Stimulated activated CD4-positive, alpha-beta T cell treated with anti-CD3 and anti-CD28 coated beads, Interleukin-2, amount 100 ng/mL, for 48 hours (primary cell): Measurements from ENCODE around the gene DSN1.
"Not testable (repeated sequence)": the region's sequence is repeated elsewhere in the genome, so short reads cannot be mapped to it uniquely, and the experiment has no call there.

Source experiments
- DNase-seq, 2 donors: peaks; one replicate each; pipeline ENCODE4 v3.0.0-alpha.2; 2020

DSN1 gene, protein sequence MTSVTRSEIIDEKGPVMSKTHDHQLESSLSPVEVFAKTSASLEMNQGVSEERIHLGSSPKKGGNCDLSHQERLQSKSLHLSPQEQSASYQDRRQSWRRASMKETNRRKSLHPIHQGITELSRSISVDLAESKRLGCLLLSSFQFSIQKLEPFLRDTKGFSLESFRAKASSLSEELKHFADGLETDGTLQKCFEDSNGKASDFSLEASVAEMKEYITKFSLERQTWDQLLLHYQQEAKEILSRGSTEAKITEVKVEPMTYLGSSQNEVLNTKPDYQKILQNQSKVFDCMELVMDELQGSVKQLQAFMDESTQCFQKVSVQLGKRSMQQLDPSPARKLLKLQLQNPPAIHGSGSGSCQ

DNA sequence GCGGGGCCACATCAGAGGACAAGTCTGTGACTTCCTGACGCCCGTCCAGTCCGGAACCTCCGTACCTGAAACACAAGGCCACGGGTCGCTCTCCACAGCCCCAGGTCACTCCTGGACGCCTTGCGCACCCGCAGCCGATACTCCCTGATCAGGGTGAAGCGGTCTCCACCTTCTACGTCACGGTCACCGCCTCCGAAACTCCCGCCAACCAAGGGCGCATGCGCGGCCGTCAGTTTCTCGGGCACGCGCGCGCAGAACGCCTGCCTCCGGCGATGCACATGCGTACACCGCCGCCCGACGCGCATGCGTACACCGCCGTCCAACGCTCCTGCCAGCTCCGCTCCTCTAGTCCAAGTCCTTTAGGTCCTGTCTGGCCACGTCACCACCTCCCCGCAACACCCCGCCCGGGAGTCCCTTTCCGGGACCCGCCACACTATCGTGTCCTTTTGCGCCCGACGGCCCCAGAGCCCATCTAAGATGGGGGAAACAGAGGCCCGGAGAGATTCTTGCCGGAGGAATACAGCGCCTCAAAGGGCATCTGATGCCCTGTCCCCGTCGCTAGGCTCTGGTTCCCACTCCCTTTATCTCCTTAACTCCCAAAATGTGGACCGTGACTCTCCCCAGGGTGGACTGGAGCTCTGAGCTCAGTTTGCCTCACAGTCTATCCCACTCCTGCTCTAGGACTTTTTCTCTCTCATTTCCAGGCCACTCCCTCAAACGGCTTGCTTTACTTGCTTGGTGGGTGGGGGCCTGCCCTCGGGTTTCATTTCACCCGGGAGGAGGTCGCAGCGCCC is at the start of gene DSN1:
Gene DSN1, minus strand, starts transcription at position 167 of the 794 bp plus-strand sequence. CDS start 2,305 bp downstream, outside the sequence.
- peak; percentile 98 to 99 for DNase-seq

DNA sequence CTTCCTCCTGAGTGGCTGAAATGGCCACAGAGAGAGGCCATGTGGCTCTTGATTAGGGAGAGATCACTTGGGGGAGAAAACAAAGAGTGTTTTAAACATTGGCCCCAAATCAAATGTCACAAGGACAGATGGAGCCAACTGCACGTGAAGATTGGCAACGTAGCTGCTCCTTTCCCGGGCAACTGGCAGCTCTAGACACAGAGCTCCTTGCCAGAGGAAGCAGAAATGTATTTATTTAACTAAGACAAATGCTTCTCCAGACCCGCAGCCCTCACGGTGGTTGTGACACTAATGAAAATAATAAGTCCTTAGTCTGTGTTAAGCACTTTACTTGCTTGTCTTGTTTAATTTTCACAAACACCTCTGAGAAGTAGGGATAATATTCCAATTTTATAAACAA is 49.6 kb upstream of the DSN1 start:
- no peak for DNase-seq

DNA sequence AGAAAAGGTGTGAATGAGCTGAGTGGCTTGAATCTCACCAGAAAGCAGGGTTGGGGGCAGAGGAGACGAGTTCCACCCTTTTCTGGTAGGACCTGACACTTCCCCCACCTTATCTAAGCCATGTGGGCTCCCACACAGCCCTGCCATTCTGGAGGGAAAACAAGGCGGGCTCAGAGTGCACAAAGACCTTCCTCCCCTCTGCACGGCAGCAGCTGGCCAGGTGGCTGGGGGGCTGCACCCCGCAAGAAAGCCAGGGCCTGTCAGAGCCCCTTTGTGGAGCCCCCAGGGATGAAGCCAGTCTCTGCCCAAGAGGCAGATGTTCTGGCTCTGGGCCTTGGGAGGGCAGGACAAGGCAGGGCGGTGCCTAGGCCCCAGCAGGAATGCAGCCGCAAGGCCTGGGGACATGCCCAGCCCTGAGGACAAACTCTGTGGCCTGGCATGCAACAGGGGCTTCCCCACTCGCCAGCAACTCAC is 48.4 kb upstream of the DSN1 start:
- DNase-seq, result no peak

DNA sequence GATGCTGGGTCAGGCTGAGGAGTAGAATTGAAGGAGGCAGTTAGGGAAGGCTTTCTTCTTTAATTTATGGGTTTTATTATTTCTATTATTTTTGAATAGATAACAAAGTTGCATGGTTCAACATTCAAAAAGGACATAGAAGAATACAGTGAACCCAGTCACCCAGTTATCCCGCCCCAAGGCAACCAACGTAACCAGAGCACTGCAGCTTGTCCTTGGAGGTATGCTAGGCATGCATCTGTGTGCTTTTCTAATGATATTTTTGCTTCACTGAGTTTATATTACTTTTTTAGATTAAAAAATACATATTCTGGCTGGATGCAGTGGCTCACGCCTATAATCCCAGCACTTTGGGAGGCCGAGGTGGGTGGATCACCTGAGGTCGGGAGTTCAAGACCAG is 47.4 kb upstream of the DSN1 start:
- DNase-seq, result no peak

DNA sequence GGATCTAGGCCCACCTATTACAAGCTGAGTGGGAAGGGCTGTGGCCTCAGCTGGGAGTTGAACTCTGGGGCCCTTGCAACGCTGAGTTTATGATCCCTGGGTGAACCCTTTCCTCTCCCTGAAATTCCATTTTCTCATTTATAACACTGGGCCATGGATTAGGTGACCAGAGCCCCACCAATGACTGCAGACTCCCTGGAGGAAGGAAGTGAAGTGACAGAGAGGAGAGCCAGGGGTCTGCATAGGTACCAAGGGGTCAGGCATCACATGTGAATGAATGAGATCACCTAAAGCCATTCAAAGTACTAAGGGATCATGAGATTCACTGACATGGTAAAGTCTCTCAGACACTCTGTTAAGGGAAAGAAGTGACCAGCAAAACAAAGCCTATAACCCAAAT is 46.5 kb upstream of the DSN1 start:
- no peak for DNase-seq

DNA sequence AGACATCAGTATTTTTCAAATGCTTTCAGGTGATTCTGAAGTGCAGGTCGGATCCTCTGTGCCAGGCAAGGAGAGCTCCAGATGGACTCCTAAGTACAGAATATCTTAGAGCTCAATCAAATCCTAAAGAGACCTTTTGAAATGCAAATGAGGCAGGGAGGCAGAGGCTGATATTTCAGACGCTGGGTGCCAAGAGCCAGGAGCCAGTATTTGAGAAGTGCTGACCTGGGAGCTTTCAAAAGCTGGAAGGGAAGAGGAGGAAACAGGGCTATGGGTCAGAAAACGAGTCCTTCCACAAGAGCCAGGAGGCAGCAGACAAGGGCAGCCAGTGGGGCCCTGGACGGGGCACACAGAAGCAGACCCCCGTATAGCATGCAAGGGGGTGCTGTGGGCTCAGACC is 46.1 kb upstream of the DSN1 start:
- DNase-seq, result no peak

DNA sequence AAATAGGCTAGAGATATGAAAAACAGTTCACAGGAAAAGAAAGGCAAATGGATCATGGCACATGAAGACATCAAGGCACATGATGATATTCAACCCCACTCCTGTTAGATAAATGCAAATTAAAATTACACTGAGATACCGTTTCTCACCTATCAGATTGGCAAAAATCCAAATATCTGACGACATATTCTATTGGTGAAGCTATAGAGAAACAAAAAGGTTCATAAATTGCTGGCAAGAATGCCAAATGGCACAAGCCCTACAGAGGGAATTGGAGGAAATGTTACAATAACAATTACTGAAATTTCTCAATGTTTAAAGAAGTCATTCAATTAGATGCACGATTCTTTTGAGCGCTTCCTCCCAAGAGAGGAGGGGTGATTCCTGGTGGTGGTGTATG is 45.3 kb upstream of the DSN1 start:
- no peak for DNase-seq

DNA sequence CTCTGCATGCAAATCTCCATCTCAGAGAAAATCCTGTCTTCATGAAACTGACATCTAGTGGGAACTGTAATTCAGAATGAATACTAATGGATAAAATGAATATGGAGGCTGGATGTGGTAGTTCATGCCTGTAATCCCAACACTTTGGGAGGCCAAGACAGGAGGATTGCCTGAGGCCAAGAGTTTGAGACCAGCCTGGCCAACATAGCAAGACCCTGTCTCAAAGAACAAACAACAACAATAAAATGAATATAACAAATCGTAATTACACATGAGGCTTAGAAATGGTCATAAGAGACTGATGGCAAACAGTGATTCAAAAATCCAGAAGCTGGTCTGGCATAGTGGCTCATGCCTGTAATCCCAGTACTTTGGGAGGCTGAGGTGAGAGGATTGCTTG is 44.6 kb upstream of the DSN1 start:
- no peak for DNase-seq

DNA sequence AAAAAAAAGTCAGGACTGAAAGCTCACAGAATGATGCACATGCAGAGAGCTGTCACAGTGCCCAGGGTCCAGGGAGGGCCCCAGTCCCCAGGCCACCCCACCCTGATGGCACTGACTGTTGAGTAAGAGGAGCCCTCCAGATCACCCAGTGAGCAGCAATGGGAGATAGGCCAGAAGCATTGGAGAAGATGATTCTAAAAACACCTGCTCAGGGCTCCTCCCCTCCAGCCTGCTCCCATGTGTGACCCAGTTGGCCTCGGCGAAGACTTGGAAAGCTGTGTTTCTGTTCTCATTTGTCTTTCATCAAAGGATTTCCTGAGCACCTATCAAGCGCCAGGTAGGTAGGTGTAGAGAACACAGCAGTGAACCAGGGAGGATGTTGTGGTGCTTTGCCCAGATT is 43.9 kb upstream of the DSN1 start:
- DNase-seq, result no peak

DNA sequence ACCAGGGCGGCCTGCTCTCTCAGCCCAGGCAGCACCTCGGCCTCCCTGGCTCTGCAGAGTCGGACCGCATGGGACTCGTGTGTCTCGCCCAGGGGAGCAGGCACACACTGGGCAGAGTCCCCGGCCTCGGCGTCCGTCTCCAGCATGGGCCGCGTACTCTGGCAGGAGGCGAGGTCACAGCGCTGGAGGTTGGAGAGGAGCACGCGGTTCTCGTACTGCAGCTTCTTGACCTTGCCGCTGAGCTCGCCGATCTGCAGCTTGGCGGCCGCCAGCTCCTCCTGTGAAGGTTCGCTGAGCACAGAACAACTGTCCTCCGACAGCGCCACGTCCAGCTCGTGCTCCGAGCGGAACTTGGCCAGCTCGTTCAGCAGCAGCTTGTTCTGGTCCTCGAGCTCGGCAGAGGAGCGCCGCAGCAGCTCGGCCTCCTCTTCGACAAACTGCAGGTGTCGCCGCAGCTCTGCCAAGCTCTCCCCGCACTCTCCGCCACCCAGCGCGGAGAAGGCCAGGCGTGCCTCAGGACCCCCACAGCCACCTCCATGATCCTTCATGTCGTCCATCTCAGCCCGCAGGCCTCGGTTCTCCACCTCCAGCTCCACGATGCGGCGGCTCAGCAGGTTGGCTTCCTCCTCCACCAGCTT is 42.0 kb upstream of the DSN1 start:
- DNase-seq, result no peak

DNA sequence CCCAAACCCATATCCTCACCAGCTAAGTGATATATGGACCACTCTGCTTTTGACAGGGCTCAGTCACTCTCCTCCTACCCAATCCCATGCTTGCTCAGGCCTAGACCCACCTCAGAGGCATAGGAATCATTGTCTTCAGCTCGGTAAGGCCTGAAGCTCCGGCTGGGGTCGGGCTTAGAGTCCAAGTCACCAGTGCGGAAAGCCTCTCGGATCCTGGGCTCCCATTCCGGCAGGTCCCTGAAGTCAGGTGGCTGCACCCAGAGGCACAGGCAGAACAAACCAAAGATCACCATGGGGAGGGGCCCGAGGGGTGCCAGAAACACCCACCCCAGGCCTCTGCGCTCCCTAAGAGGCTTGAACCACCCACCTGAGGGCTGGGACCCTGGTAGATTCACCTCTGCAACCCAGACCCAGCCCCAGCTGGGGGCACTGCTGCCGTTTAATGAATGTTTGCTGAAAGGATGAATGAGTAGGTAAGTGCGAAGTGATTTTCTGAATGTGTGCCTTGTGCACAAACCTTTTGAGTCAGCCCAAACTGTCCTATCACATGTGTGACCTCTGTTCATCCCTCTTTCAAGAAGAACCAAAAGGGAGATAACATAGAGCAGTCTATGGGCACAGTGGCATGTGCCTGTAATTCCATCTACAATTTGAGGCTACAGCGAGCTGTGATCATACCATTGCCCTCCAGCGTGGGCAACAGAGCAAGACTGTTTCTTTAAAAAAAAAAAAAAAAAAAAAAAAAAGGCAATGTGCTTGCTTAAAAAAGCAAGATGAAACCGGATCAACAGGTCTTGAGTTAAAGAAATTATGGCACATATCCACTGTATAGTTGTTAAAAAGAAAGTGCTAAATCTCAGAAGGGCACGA is 39.3 kb upstream of the DSN1 start:
- no peak for DNase-seq

DNA sequence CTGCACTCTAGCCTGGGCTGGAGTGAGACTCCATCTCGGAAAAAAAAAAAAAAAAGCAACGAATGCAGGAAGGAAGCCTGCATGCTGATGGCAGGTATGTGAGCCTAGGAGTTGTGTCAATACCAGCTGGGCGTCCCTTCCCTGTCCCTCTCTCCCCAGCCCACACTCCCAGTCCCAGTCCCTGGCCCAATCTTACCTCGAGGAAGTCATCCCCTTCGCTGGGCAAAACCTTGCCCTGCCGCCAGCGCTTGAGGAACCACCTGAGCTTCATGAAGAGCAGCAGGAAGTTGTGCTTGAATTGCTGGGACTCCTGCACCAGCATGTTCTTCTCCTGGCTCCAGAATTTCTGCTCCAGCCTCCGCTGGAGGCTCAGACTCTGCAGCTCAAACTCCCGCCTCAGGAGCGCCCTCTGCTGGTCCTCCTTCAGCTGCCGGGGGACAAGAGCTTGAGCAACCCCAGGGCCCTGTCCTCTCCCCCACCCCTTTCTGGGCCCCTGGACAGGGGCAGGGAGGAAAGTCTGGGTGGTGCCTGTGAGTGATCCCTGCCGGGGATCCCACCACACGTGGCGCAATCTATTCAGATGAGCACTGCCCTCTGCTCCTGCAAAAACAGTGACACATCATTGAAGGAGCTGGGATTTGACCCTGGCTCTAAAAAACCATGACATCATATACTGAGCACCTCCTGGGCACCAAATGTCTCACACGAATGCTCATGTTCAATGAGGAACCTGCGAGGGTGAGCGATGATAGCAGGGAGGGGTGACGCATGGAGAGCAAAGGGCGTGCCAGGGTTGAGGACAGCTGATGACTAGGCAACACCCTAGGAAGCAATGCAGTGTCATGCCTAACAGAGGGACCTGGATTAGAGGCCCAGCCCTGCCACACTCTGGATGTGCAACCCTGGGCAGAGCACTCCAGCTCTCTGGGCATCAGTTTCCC is 35.0 kb upstream of the DSN1 start:
- DNase-seq, result peak; percentile 81 to 84

DNA sequence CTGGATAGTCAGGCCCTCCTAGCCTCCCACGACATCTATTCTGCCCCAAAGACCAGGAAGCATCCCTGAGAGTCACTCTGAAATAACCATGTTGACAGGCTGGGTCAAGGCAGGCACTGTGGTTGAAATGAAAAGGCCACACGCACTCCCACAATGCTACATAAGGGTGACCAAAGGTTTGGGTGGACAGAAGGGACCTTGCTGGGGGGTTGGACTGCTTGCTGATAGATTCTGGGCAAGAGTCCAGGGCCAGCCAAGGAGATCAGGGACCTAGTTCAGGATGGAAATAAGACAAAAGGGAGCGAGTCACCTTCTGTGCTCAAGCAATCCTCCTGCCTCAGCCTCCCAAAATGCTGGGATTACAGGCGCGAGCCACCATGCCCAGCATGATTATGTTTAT is 32.5 kb upstream of the DSN1 start:
- no peak for DNase-seq

DNA sequence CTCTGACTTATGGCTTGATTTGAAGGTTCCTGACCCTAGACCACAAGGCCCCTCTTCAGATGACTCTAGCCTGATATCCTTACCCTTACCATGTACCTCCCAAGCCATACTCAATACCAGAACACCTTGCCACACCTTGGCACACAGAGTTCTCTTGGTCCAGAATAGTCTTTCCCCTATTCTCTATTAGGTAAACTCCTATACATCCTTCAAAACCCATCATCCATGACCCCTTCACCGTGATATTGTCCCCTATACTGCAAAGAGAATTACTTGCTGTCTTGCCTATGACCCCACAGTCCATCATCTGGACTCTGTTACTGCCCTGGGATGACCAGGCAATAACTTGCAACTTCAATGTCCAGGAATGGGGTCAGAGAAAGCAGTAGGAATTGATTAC is 31.8 kb upstream of the DSN1 start:
- no peak for DNase-seq

DNA sequence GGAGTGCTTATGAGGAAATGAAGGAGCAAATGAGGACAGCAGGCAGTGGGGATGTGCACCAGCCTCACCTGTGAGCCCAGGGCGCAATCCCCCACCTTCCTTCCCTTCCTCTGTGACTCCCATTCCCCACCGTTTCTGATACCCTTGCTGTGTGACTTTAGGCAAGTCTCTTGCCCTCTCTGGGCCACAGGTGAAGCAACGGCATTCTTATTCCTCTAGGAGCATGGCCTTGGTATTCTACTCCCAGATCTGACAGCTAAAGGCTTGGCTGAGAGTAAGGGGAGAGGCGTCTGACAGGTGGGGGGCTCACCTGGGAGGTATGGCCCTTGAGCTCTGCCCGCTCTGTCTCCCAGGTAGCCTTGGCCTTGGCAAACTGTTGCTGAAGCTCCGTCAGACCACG is 30.9 kb upstream of the DSN1 start:
- no peak for DNase-seq

DNA sequence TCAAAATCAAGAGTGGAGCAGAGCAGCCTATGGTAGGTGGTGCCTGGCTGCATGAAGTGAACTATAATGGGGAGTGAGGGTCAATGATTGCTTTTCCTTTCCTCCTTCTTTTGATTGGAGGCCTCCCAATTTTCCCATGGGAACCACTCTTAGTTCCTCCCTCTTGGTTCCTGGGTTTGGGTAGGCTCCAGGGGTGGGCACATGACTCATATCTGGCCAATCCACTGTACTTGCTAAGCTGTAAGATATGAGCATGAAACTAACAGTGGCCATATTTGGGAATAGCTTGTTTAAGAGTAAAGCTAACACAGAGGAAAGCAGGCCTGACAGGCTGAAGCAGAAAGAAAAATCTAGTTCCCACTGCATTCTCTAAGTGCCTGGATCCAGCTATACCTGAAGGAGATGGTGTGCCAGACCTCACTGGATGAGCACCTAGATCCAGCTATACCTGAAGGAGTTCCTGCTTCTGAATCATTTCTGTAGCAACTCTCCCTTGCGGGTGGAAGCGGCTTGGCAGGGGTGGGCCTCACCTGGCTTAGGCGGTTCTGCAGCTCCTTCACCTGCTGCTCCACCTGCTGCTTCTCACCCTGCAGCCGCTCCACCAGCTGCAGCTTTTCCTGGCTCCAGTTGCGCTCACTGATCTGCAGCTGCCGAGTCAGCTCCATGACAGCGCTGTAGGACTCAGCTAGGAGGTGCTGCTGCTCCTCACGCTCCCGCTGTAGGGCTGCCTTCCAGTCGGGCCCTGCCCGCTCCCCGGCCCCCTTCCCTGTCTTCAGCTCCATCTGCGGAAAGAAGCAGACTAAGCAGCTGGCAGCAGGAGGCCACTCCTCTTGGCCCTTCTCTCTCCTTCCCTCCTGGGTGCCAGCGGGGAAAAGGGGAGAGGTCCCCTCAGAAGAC is 29.0 kb upstream of the DSN1 start:
- DNase-seq, result no peak

DNA sequence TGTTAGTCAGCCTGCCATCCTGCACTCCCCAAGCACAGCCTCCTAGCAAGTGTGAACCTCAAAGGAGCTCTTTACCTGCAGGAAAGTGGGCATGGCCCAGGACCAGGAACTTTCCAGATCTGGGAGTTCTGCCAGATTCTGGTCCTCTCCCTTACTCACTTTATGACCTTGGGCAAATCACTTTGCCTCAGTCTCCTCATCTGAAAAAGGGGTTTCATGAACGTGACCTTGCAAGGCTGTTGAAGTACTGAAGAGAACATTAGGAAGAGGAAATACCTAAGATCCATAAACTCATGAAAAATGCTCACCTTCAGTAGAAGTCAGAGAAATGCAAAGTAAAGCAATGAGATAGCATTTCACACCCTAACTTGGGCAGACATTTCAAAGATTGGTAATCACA is 26.8 kb upstream of the DSN1 start:
- no peak for DNase-seq

DNA sequence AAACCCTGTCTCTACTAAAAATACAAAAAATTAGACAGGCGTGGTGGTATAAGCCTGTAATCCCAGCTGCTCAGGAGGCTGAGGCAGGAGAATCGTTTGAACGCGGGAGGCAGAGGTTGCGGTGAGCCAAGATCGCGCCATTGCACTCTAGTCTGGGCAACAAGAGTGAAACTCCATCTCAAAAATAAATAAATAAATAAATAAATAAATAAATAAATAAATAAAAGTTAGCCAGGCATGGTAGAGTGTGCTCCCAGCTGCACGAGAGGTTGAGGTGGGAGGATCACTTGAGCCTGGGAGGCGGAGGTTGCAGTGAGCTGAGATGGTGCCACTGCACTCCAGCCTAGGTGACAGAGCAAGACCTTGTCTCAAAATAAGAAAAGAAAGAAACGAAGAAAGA is 25.8 kb upstream of the DSN1 start:
- DNase-seq, result not testable (repeated sequence)

DNA sequence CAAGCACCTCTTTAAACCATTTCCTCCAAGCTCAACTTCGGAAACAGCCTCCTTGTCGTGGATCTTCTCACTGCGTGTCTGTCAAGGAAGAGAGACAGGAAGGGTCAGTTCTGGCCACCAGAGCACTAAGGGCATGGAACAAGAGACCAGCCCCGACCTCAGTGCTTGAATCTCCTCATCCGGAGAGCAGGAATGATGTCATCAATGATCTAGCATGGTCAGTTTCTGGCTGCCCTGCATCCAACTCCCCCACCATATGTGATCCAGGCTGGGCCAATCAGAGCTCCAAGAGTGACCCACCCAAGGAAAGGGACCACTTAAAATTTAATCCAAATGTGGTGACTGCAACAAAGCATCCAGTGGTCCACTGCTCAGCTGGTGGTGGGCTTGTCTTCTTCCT is 23.3 kb upstream of the DSN1 start:
- no peak for DNase-seq

DNA sequence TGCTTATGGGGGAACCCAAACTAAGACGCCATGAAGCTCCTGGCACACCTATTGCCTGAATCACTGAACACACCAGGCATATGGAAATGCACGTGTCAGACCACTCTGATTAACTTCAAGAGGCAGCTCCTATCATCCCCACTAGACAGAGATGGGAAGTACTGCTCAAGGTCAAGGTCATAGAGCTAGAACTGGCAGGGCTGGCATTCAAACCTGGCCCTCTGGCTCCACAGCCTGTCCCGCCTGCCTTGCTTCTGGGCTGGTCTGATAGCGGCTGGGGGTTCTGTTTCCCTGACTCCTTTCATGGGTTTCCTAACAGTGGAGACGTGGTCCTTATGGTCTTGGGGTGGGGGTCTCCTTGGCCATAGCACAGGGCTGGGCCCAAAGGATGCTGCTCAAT is 22.6 kb upstream of the DSN1 start:
- no peak for DNase-seq

DNA sequence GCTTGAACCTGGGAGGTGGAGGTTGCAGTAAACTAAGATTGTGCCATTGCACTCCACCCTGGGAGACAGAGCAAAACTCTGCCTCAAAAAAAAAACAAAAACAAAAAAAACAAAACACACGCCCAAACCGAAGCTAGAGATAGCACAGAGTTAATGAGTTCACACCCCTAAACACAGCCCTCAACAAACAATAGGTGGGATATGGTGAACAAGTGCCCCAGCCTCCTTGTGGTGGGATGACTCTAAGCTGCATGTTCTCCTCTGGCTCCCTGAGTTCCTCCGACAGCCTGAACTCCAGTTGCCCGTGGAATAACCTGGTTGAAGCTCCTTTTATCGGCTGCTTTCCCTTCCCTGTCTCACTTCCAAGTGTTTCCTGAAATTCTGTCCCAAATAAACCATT is 22.1 kb upstream of the DSN1 start:
- no peak for DNase-seq
